ENCODE data around the gene KDM5B.

- TF ChIP-seq, protein P1, sequence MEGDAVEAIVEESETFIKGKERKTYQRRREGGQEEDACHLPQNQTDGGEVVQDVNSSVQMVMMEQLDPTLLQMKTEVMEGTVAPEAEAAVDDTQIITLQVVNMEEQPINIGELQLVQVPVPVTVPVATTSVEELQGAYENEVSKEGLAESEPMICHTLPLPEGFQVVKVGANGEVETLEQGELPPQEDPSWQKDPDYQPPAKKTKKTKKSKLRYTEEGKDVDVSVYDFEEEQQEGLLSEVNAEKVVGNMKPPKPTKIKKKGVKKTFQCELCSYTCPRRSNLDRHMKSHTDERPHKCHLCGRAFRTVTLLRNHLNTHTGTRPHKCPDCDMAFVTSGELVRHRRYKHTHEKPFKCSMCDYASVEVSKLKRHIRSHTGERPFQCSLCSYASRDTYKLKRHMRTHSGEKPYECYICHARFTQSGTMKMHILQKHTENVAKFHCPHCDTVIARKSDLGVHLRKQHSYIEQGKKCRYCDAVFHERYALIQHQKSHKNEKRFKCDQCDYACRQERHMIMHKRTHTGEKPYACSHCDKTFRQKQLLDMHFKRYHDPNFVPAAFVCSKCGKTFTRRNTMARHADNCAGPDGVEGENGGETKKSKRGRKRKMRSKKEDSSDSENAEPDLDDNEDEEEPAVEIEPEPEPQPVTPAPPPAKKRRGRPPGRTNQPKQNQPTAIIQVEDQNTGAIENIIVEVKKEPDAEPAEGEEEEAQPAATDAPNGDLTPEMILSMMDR (conservative IDR thresholded peaks at IDR 0.05; ENCODE audit: low read depth, low read length): no peak
- TF ChIP-seq EZH2 (IDR thresholded peaks at IDR 0.05; ENCODE audit: borderline replicate concordance, low read depth, low read length, poor library complexity, severe bottlenecking): no peak
Measured at GRCh38 chr1:202723708-202724107, 84.5 kb downstream of the KDM5B start.
